Measurements from ENCODE around the gene C6orf136.

GRCh38 chr6:30616811-30617564 lies 29.9 kb upstream of the C6orf136 start, which contains the start of gene PPP1R10:
- no peak for TF ChIP-seq CEBPB (tag; IDR thresholded peaks at IDR 0.05)
- TF ChIP-seq GABPA (tag; conservative IDR thresholded peaks at IDR 0.05; ENCODE audit: low read depth), result no peak; the same call in 1 of the 2 replicates
- TF ChIP-seq FOXM1 (IDR thresholded peaks at IDR 0.05; ENCODE audit: low read depth), result peak; percentile 100
- peak; percentile 100 for TF ChIP-seq FOXM1 (CRISPR knock-in tag; IDR thresholded peaks at IDR 0.05; ENCODE audit: low read depth)
- TF ChIP-seq ETV6 (IDR thresholded peaks at IDR 0.05; ENCODE audit: borderline replicate concordance in 1 of 2, low read depth in 2 of 2, low read length in 1 of 2), result no peak; a peak in 1 of 4 replicates
- peak; percentile 54; the same call in 1 of the 2 replicates for TF ChIP-seq ETV6 (CRISPR knock-in tag; IDR thresholded peaks at IDR 0.05; ENCODE audit: borderline replicate concordance)

Data from K562 (cell line).